HG03139 (cell line): ENCODE data around the gene KCNIP4.

Experiments used
- ATAC-seq: cut with Tn5 transposase; IDR thresholded peaks from one replicate; pipeline ENCODE4 v1.9.1; 2021; ENCODE audit not compliant: unreplicated experiment

KCNIP4 gene

DNA sequence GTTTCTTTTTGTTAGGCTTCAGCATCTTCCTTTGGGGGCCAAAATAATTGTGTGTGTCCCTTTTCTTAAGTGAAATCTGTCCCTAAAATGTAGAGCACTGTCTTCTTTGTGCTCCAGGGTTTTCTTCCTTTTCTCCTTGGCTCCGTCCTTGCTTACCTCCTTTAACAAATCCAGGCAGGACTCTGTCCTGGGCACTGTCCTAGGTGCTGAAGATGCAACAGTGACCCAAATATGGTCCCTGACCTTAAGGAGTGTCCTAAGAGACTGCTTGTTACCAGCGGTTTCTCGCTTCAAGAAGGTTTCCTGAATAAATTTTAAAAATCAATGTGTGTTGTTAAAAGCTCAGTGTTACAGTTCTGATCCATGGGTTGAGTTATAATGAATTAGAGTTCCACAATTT, 471.8 kb downstream of the KCNIP4 start:
- ATAC-seq = no peak

DNA sequence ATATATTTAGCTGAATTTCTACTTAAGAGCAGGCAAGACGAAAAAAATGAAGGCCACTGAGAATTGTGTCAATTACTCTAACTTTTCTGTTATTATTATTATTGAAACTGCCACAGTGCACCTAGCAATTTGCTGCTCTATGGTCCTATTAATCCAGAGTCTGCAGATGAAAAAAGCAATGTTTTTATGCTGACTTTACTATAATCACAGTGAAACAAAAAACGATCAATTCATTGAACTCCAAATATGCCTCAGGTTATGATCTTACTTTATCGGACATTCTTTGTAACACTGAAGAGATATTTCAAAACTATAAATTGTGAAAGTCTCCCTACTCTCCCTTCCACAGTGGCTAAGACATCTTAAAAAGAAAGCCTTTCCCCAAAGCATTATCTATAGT, 474.4 kb downstream of the KCNIP4 start:
- no peak for ATAC-seq

DNA sequence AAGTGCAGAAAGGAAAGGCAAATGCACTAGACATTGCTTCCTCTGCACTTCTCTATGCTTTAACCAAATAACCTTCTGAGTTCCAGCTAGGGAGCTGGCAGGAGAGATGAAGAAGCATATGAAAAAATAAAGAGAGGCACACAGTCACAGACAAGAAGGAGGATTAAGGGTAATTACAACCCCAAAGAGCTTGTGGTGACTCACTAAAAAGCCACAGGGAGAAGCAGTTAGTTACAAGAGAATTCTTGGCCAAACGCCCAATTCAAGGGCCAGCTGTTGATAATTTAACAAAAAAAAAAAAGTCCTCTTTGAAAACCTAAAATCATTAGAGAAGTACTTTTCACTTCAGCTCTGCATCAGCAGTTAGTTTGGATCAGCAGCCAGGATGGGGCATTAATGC, 478.0 kb downstream of the KCNIP4 start:
- ATAC-seq = no peak

DNA sequence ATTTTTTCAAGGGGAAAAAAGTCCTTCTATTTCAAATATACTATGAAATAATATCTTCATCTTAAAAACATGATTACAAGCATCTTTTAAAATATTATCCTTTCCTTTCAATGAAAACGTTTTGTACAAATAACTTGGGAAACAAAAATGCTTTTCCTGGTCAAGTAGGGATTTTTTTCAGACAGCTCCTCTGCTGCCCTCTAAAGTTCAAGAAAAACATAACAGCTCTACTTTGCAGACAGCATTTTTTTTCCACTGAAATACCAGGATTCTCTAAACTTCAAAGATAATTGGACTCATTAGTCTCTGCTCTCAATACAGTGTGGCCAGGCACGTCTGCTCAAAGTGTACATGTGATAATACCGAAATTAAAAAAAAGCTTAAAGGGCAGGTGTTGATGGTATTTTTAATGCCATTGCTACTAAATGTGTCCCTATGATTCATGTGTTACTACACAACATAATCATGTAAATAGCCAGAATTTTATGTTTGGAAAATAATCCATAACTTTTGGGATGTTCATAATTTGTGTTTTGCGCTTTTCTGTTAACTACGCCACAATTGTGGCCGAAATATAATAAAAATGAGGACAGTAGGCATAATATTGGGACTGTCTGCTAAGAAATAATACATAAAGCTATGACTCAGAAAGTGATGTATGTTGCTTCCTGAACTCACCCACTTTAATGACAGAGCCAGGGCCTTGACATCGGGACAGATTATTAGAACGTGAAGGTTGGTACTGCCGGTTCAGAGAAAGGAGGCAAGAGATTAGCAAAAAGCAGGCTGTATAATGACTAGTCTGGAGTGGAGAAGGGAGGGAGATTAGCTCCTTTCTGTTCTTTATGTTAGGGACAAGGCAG, 478.9 kb downstream of the KCNIP4 start:
- ATAC-seq = no peak

DNA sequence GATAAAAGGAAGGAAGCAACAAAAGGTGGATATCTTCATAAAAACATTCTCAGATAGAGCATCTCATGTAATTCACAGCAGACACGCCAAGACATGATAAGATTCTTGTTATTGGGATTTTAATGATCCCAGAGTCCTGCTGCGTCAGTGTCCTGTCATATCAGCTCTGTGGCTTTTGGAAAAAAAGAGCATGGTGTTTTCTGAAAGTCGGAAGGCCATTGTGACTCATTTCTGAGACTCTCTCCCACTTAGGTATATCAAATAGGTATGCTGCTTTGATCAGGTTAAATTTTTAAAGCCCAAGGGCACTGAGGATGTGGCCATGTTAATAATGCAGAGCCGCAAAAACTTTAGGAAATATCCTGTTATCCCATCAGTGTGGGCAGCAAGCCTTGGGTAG, 481.0 kb downstream of the KCNIP4 start:
- ATAC-seq = no peak

DNA sequence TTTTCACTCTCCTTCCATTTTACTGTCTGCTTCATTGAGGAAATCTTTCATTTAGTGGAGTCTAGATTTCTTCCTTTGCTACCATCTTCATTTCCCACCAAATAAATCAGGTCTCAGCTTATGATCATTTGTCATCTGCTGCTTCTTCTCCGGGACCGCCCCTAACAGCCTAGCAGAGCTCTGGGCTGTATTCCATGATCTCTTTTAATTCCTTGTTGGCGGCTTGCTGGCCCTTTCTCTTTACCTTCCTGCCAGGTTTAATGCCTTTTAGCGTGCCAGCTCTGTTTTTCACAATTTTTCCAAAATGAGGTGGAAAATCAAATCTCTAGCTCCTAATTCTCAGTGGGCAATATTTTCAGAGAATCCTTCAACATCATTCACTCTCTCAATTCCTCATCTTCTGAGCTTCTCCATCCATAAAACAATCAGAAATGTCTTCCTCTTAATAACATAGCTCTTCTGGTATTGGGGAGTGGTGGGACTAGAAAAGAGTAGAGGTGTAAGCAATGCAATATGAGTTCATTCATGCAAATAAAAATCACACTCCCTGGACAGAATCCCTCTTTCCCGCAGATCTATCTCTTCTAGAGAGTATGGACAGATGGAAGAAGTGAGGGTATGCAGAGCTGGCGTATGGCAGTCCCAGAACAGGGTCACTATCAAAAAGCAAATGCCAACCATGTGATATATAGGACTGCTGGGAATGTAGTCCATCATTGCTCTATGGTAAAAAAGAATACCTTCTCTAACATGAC, 491.3 kb downstream of the KCNIP4 start:
- ATAC-seq = no peak

DNA sequence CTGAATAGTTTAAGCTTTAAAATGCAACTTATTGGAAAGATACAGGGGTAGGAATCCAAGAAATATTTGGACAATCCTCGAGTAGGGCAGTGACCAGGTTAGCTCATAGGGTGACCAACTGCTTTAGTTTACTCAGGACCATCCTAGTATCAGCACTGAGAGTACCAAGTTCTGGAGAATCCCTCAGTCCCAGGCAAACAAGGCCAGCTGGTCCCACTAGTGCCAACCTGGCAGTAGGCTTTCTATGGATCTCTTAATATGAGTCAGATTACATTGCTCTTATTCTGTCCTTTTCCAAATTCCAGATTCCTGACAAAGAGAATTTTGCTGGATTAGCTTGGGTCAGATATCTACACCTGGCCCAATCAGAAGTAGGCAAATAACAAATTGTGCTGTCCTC, 493.7 kb downstream of the KCNIP4 start:
- no peak for ATAC-seq

DNA sequence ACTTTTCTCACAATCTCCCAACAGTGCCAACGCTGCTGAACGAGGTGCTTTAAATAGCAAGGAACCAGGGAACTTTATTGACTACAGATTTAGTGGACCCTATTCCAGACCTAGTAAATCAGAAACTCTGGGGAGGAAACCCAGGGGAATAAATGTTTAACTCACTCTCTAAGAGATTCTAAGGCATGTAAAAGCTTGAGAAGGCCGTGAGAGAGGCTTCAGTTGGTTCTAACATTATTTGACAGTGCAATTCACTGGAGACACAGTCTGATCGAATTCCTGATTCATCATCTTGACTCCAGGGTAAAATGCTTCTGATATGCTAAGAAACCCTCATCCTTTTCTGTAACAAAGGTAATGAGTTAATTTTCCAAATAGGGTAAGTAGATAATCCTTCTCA, 494.4 kb downstream of the KCNIP4 start:
- no peak for ATAC-seq

DNA sequence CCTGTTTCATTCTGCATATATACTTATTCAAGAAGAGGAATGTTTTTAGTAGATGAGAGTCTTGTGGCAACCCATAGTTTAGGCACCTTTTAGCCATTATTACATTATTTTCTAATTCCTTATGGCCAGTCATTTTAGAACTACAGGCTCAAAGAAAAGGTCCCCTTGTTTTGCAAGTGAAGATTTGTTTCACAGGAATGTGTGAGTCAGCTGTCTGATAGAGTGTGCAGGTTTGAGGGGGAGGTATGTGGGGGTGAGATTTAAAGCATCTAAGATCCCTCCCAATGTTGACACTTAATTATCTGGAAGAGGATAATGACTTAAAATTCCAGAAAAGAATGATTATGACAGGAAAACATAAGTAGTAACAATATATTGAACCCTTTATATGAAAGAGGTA, 495.6 kb downstream of the KCNIP4 start:
- no peak for ATAC-seq

DNA sequence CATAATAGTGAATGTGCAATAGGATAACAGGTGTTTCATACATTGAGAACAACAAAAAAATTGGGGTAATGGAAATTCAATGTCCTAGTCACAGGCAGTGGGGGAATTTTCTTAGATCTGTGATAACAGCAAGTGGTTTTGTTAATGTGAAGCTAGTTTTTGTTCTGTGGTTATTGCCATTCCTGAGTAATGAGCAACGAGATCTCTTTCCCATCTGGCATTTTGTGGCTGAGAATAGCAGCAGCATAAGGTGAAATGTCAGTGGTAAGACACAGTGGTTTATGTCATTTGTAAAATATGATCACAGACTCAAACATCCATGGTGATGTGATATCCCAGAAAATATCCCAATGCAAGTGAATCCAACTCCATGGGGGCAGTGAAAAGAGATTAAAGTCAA, 497.5 kb downstream of the KCNIP4 start:
- no peak for ATAC-seq

DNA sequence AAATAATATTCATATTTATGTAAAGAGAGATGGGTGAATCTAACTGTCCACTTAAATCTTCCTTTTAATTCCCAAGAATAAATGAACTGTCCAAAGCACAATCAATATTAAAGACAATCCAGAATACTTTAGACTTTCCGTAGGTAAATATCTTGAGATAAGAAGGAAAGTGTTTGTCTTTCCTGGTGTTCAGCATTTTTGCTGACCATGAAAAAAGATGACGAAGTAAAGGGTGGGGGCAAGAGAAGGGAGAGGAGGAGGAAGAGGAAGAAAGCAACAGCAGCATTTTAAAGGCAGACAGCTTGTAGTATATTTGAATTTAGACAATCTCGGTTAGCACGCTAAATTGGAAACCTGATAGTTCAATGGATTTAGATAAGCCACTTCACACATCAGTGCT, 498.2 kb downstream of the KCNIP4 start:
- no peak for ATAC-seq

DNA sequence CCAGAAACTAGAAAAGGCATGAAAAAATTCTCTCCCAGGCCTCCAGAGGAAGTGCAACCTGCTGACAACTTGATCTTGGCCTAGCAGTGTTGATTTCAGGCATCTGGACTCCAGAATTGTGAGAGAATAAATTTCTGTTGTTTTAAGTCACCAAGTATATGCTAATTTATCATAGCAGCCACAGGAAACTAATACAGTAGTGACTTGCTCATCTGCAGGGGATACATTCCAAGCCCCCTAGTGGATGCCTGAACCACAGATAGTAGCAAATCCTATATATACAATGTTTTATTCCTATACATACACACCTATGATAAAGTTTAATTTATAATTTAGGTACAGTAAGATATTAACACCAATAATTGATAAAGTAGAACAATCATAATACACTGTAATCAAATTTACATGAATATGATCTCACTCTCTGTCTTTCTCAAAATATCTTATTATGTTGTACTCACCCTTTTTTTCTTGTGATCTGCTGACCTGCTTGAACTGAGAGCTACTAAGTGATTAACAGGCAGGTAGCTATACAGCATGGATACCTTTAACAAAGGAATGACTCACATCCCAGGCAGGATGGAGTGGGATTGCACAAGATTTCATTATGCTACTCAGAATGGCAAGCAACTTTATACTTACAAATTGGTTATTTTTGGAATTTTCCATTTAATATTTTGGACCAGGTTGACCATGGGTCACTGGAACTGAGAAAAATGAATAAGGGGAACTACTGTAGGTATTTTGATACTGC, 501.1 kb downstream of the KCNIP4 start:
- no peak for ATAC-seq

DNA sequence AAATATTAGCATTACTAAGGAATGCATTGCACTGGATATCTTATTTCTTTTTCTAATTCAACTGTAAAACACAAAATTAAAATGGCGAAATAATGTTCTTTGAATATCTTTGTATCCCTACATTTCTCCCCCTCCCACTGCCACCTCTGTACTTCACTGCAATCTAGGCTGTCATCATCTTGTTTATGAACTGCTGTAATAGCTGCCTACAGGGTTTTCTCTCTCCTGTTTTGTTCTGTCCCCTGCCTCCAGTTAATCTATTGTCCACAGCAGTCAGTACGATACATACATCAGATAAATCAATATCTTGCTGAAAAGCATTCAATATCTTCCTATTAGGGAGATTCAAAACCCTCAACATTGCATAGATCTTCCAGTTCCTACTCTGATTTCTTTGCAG, 528.4 kb downstream of the KCNIP4 start:
- no peak for ATAC-seq

DNA sequence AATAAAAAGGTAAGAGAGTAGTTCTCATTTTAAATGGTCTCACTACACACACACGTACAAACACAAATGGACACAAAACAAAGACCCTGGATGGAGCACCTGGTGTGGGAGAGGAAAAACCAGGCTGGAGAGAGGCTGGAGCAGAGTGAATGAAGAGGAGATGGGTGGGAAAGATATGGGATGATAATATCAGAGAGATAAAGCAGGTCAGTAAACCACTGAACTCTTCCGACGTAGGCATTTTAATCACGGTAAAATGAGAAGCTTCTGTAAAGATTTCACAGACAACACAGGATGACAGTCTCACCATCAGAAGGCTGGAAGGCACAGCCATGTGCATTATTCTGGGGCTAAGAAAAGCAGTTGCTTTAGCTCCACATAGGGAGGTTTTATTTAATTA, 532.8 kb downstream of the KCNIP4 start:
- no peak for ATAC-seq

DNA sequence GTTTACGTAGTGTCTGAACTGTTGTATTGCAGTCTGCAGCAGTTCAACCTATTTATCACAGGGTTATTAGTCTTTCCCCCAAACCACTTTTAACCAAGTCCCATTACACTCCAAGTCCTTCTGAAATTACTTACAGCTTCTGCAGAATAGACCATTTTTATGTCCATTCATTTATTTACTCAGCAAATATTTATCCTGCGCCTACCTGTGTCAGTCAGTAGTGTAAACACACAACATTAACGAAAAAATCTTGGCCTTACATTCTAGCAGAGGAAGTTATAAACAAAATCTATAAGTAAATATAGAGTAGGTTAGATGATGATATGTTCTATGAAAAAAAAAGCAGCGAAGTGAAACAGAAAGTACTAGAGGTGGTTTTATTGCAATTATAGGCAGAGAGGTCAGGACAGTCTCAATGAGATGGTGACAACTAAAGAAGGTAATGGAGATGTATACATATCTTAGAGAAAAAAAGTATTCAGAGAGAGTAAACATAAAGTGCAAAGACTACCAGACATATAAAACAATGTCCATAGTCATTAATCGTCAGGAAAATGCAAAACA, 534.7 kb downstream of the KCNIP4 start:
- no peak for ATAC-seq

DNA sequence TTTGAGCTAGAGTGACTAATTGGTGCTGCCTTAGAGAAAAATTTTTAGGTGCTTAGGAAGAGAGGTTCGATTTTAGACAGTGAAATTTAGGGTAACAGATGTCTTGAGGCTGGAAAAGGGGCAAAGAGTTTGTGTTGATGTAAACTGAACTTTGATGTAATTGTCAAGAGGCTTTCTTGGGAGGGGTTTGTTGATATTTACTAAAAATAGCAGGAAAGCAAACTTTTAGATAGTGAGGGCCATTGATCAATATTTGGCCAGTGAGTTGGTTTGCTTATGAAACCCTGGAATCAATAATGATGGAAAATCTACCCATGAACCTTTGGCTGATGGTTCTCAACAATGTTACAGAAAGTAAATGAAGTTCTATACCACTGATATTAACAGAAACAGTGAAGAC, 537.5 kb downstream of the KCNIP4 start:
- ATAC-seq = no peak

DNA sequence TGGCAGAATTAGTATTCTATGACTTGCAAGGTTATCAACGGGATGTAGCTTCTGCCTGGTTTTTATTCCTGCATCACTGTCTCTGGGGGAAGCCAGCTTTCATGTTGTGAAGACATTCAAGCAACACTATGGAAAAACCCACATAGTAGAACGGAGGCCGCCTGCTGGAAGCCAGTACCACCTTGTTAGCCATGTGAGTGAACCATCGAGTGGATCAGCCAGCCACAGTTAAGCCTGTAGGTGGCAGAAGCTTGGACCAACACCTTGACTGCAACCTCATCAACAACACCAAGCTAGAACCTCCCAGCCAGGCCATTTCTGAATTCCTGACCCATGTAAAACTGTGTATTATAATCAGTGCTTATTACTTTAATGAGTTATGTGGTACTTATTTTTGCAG, 538.2 kb downstream of the KCNIP4 start:
- ATAC-seq = no peak

DNA sequence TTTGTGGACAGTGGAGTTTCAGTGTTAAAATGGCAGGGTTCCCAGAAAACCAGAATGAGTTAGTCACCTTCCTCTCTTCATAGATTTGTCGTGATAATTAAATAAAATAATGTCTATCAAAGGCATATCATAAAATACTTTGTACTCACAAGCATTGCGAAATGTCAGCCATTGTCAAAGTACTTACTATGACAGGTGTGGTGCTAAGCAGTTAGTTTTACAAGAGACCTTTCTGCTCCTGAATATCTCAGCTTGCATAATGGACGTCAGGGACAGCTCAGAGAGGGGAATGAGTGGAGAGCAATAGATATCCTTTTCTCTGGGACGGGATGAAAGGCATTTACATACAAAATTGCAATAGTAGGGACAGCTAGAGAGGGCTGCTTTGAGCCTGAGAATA, 560.9 kb downstream of the KCNIP4 start:
- no peak for ATAC-seq

DNA sequence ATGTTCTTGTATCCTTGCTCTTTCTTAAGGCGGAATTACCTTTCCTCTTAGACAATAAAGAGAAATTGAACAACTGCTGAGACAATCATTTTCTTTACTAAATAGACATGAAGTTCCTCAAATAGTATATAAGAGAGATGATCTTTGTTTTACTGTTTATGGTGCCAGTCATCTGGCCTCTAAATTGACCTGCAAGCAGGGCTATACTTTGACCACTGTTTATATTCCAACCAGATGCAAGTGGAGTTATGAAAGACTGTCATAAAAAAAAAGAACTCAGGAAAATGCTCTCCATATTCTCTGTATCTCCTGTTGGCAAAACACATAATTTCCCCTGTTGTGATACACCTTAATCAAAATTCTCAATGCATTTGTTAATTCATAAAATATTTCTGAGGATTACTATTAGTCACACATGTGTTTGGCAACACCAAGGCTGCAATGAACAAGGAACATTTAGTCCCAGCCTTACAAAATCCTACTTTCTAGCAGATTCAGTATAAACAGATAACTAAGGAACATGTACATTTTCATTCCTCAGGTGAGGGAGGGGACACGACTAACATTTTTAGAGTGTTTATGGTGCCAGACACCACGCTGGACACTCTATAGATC, 562.3 kb downstream of the KCNIP4 start:
- ATAC-seq = no peak

DNA sequence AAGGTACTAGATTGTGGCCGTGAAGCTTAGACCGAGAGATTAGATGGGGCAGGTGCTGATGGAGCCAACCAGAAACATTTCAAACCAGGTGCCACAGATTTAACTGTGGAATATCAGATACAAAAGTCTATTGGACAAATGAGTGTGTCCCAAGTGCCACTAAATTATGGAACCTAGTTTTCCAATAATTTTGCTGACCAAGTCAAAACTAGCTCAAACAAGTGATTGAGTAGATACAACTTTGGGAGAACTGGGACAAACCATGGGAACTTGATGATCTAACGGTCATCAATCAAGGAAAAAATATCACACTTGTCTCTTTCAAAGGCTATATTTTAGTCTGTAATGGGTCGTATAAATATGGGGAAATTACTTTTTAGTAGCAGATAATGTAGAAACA, 562.9 kb downstream of the KCNIP4 start:
- ATAC-seq = no peak

DNA sequence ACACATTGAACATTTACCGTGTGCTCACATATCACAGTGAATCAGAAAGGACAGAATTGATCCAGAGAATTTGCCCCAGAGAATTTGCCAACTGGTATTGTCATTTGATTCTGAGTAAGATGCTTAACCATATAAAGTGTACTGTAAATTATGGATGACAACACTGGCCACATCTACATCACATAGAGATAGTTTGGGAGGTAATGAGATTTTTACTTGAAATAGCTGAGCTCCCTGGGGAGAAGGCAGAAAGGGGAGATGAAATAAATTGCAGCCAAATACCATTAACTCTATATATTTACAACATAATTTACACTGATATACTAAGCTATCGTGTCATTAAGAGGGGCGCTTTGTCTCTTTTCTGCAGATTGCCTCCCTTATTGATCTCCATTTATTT, 564.0 kb downstream of the KCNIP4 start:
- ATAC-seq = no peak
